Non-pigmented ciliary epithelial cell (primary cell): Measurements from ENCODE around the gene WDR74.

Experiments used
- DNase-seq: peaks from one replicate; pipeline ENCODE4 v3.0.0-alpha.2; 2010; ENCODE audit warnings: low read depth

WDR74 gene

DNA sequence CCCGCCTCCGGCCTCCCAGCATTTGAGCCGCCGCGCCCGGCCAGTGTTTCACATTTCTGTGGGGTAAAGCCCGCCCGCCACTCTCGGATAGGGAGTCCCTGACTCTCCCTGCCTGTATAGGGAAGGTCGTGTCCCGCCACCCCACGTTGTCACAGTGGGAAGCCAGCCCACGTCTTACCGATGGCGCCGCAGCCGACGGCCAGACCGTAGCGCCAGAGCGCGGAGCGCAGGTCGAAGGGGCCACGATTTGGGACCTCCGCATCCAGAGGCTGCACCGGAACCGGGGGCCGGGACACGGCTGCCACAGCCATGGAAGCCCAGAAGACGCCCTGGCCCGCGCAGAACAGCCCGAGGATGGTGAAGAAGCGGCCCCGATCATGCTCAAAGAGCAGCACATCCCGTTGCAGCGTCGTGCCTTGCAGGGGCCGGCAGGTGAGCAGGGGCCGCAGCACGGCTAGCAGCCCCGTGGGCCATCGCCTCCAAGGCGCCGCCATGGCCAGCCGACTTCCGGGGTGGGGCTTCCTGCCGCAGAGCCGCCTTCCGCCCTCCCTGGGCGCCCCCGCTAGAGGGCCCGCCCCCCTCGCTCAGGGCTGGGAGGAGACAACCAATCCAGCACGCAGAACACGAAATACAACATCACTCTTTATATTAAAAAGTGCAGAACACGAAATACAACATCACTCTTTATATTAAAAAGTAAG is 47.7 kb downstream of the WDR74 start, which contains the start of gene TMEM223:
TMEM223 (minus strand) TSS at position 506 of the 701 bp plus-strand sequence; CDS start at position 494, 12 bp downstream.
- no peak for DNase-seq

DNA sequence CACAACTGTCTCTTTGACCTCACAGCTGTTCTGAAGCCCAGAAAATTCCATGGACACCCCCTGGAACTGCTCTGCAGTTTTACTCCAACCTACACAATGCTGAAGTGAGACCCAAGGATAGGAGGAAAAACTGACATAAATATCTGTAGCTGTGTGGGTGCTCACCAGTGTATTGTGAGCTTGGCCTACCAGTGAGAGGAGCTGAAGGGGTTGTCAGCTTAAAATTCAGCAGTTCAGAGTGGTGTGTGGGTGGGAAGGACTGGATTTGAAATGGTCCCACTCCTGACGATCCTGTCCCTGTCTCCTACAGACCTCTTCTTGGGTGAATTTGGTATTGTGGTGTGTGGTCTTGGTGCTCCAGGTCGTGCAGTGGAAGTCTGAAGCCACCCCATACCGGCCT is 49.8 kb downstream of the WDR74 start:
- DNase-seq: no peak

DNA sequence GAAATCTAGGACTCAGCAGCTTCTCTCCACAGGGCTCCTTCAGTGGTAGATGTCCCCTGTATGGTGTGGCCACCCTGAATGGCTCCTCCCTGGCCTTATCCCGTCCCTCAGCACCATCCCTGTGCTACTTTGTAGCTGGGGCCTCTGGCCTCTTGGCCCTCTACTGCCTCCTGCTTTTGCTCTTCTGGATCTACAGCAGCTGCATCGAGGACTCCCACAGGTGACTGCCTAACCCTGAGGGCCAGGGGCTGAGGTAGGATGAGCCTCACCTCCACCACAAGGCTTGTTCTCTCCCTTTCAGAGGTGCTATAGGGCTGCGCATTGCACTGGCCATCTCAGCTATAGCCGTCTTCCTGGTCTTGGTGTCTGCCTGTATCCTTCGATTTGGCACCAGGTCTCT is 50.4 kb downstream of the WDR74 start:
- no peak for DNase-seq

DNA sequence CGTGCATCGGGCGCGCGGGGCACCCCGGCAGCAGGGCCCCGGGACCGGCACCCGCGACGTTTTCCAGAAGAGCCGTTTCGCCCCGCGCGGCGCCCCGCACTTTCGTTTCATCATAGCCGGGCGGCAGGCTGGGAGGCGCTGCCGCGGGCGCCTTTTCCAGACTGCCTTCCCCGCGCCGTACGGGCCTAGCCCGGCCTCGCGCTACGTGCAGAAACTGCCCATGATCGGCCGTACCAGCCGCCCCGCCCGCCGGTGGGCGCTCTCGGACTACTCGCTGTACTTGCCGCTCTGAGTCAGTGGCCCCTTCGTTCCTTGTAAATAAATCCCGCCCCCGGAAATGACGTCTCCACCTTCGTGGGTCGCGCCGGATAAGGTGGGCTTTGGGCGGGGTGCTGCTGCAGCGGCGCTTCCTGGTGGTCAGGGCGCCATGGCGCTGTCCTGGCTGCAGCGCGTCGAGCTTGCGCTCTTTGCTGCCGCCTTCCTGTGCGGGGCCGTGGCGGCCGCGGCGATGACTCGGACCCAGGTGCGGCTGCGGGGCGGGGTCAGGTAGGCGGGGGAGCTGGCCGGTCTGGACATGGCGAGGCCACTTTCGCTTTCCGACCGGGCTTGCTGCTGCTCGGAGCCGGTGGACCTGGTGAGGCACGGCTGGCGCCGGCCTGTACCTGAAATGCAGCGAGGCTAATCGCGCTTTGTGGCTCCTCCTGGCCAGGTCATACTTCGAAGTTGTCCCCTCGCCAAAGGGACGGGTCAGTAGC is 52.2 kb downstream of the WDR74 start, which contains the start of gene TMEM179B:
TMEM179B (plus strand) TSS at position 398 of the 755 bp plus-strand sequence; CDS start at position 428, 30 bp downstream.
- DNase-seq: peak; percentile 93

DNA sequence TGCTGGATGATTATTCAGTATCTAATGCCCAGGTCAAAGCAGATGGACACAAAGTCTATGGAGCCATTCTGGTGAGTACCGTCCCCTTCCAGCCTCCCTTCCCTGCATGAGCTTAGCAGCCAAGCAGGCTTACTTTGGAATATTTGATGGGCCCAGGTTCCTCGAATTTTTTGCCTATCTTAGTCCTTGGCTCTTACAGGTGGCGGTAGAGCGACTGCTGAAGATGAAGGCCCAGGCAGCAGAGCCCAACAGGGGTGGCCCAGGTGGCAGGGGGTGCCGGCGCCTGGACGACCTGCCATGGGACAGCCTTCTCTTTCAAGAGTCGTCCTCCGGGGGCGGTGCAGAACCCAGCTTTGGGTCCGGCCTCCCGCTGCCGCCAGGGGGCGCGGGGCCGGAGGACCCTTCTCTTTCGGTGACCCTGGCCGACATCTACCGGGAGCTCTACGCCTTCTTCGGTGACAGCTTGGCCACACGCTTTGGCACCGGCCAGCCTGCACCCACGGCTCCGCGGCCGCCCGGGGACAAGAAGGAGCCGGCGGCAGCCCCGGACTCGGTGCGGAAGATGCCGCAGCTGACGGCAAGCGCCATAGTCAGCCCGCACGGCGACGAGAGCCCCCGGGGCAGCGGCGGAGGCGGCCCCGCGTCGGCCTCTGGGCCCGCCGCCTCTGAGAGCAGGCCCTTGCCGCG is 52.9 kb downstream of the WDR74 start:
- no peak for DNase-seq
